ENCODE measurements around the gene COL17A1. TPM values are rescaled to one million over a fixed set of nuclear protein-coding genes. Genes with fewer than 3 reads are reported as not detected.

COL17A1 gene
- total RNA-seq, 1 experiment from 2014 or later = 41.3 TPM

- intact Hi-C loops (cut with micrococcal nuclease; ENCODE audit: unreplicated experiment) = no loop called here
- CTCF ChIA-PET = no interaction called here
- Histone ChIP-seq H2AFZ (no peak overlapping the region), H3K27me3 (ENCODE audit: insufficient read depth, low read depth) (no peaks in the 10 kb centered on the region), H3K27ac (no peak overlapping the region), H3K4me1 (replicated peaks; ENCODE audit: insufficient read depth) (no peaks in the 10 kb centered on the region), H3K9me3 (ENCODE audit: insufficient read depth, low read depth) (no peaks in the 10 kb centered on the region), H3K4me3 (no peak overlapping the region), H3K36me3 (ENCODE audit: low read depth) (peaks cover 17% of the 10 kb centered on the region), H3K4me2 (no peak overlapping the region), H4K20me1 (ENCODE audit: insufficient read depth) (no peaks in the 10 kb centered on the region), H3F3A (ENCODE audit: insufficient read depth, low read depth) (no peaks in the 10 kb centered on the region; the same call in 1 of the 2 replicates), H3K9me2 (ENCODE audit: insufficient read depth) (no peaks in the 10 kb centered on the region), H3K79me2 (ENCODE audit: low read depth) (no peaks in the 10 kb centered on the region)
- BruUV-seq (replicated peaks) = no TSS peak
- DNase-seq = no peak
- TF ChIP-seq, protein P1, sequence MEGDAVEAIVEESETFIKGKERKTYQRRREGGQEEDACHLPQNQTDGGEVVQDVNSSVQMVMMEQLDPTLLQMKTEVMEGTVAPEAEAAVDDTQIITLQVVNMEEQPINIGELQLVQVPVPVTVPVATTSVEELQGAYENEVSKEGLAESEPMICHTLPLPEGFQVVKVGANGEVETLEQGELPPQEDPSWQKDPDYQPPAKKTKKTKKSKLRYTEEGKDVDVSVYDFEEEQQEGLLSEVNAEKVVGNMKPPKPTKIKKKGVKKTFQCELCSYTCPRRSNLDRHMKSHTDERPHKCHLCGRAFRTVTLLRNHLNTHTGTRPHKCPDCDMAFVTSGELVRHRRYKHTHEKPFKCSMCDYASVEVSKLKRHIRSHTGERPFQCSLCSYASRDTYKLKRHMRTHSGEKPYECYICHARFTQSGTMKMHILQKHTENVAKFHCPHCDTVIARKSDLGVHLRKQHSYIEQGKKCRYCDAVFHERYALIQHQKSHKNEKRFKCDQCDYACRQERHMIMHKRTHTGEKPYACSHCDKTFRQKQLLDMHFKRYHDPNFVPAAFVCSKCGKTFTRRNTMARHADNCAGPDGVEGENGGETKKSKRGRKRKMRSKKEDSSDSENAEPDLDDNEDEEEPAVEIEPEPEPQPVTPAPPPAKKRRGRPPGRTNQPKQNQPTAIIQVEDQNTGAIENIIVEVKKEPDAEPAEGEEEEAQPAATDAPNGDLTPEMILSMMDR (conservative IDR thresholded peaks at IDR 0.05) = no peak
- TF ChIP-seq EZH2 (IDR thresholded peaks at IDR 0.05; ENCODE audit: low read depth) = no peak
- POLR2A ChIA-PET (ENCODE audit: unreplicated experiment) = no interaction called here
These were observed 69.0 kb downstream of the COL17A1 start for GRCh38 chr10:104016661-104017060.

- no peaks in the 10 kb centered on the region for H3K4me1 ChIP-seq (replicated peaks; ENCODE audit: insufficient read depth)
- intact Hi-C loops (cut with micrococcal nuclease; ENCODE audit: unreplicated experiment) = no loop called here
- no peaks in the 10 kb centered on the region for H3K27me3 ChIP-seq (ENCODE audit: insufficient read depth, low read depth)
- POLR2A ChIA-PET (ENCODE audit: unreplicated experiment) = no interaction called here
- peaks cover 7% of the 10 kb centered on the region; the same call in 1 of the 2 replicates for H3K36me3 ChIP-seq (ENCODE audit: low read depth)
- no peaks in the 10 kb centered on the region for H4K20me1 ChIP-seq (ENCODE audit: insufficient read depth)
- CTCF ChIA-PET = no interaction called here
- no peak overlapping the region for H3K4me3 ChIP-seq
- H3K27ac ChIP-seq = no peak overlapping the region
- no peaks in the 10 kb centered on the region for H3K9me2 ChIP-seq (ENCODE audit: insufficient read depth)
- no peak overlapping the region for H3K4me2 ChIP-seq
- no TSS peak for BruUV-seq (replicated peaks)
- H2AFZ ChIP-seq = no peak overlapping the region
- no peak for DNase-seq
- no peaks in the 10 kb centered on the region for H3K9me3 ChIP-seq (ENCODE audit: insufficient read depth, low read depth)
- no peaks in the 10 kb centered on the region for H3K79me2 ChIP-seq (ENCODE audit: low read depth)
- TF ChIP-seq, protein P1 (conservative IDR thresholded peaks at IDR 0.05) = no peak
- TF ChIP-seq EZH2 (IDR thresholded peaks at IDR 0.05; ENCODE audit: low read depth) = no peak
- no peaks in the 10 kb centered on the region; the same call in 1 of the 2 replicates for H3F3A ChIP-seq (ENCODE audit: insufficient read depth, low read depth)
These were observed 71.5 kb downstream of the COL17A1 start for GRCh38 chr10:104014176-104014575.

- H3K4me1 ChIP-seq (replicated peaks; ENCODE audit: insufficient read depth) = no peaks in the 10 kb centered on the region
- no peak overlapping the region for H3K4me2 ChIP-seq
- no peaks in the 10 kb centered on the region for H4K20me1 ChIP-seq (ENCODE audit: insufficient read depth)
- H3K4me3 ChIP-seq = no peak overlapping the region
- H3K27ac ChIP-seq = no peak overlapping the region
- peaks cover 8% of the 10 kb centered on the region; the same call in 1 of the 2 replicates for H3K36me3 ChIP-seq (ENCODE audit: low read depth)
- intact Hi-C loops (cut with micrococcal nuclease; ENCODE audit: unreplicated experiment) = no loop called here
- no peaks in the 10 kb centered on the region for H3K79me2 ChIP-seq (ENCODE audit: low read depth)
- no TSS peak for BruUV-seq (replicated peaks)
- no peaks in the 10 kb centered on the region for H3K9me2 ChIP-seq (ENCODE audit: insufficient read depth)
- H3F3A ChIP-seq (ENCODE audit: insufficient read depth, low read depth) = no peaks in the 10 kb centered on the region; the same call in 1 of the 2 replicates
- no peaks in the 10 kb centered on the region for H3K27me3 ChIP-seq (ENCODE audit: insufficient read depth, low read depth)
- TF ChIP-seq EZH2 (IDR thresholded peaks at IDR 0.05; ENCODE audit: low read depth) = no peak
- TF ChIP-seq, protein P1 (conservative IDR thresholded peaks at IDR 0.05) = no peak
- POLR2A ChIA-PET (ENCODE audit: unreplicated experiment) = no interaction called here
- H2AFZ ChIP-seq = no peak overlapping the region
- DNase-seq = no peak
- CTCF ChIA-PET = no interaction called here
- no peaks in the 10 kb centered on the region for H3K9me3 ChIP-seq (ENCODE audit: insufficient read depth, low read depth)
These were observed 72.2 kb downstream of the COL17A1 start for GRCh38 chr10:104013489-104013888.

Measured in PC-9 (cell line).